ENCODE results near the gene APLN. TPM values are rescaled to one million over a fixed set of nuclear protein-coding genes. Genes with fewer than 3 reads are reported as not detected.

Gene APLN
- total RNA-seq, 3 donors from 2014 or later = 0.29 to 0.43 (median 0.41) TPM

GRCh38 chrX:129693354-129693753, 38.6 kb upstream of the APLN start:
- ATAC-seq = no peak

GRCh38 chrX:129690435-129690834, 35.7 kb upstream of the APLN start:
- Histone ChIP-seq H3K4me3 (no peak overlapping the region), H3K4me1 (ENCODE audit: low read depth) (no peaks in the 10 kb centered on the region), H3K9me3 (no peaks in the 10 kb centered on the region), H3K36me3 (ENCODE audit: low read depth) (no peaks in the 10 kb centered on the region)
- intact Hi-C loops (cut with DNase I, micrococcal nuclease) = no loop called here
- DNase-seq = no peak
- no peak for TF ChIP-seq CTCF (IDR thresholded peaks at IDR 0.05)
- no peak for ATAC-seq

More at GRCh38 chrX:129693354-129693753, 38.6 kb upstream of the APLN start:
- H3K4me3 ChIP-seq = no peak overlapping the region
- no peak for TF ChIP-seq CTCF (IDR thresholded peaks at IDR 0.05)
- H3K36me3 ChIP-seq (ENCODE audit: low read depth) = no peaks in the 10 kb centered on the region
- H3K9me3 ChIP-seq = no peaks in the 10 kb centered on the region
- no peaks in the 10 kb centered on the region for H3K4me1 ChIP-seq (ENCODE audit: low read depth)
- no peak for DNase-seq
- intact Hi-C loops (cut with DNase I, micrococcal nuclease) = no loop called here

GRCh38 chrX:129689796-129690195, 35.0 kb upstream of the APLN start:
- no peaks in the 10 kb centered on the region for H3K36me3 ChIP-seq (ENCODE audit: low read depth)
- ATAC-seq (no peak), DNase-seq (no peak)
- intact Hi-C loops (cut with DNase I, micrococcal nuclease) = no loop called here
- H3K4me1 ChIP-seq (ENCODE audit: low read depth) = no peaks in the 10 kb centered on the region
- no peak overlapping the region for H3K4me3 ChIP-seq
- no peak for TF ChIP-seq CTCF (IDR thresholded peaks at IDR 0.05)
- no peaks in the 10 kb centered on the region for H3K9me3 ChIP-seq

GRCh38 chrX:129688097-129688496, 33.3 kb upstream of the APLN start:
- Histone ChIP-seq H3K4me3 (no peak overlapping the region), H3K4me1 (ENCODE audit: low read depth) (no peaks in the 10 kb centered on the region), H3K9me3 (no peaks in the 10 kb centered on the region), H3K36me3 (ENCODE audit: low read depth) (no peaks in the 10 kb centered on the region)
- TF ChIP-seq CTCF (IDR thresholded peaks at IDR 0.05) = no peak
- intact Hi-C loops (cut with DNase I, micrococcal nuclease) = no loop called here
- ATAC-seq = no peak
- no peak for DNase-seq

GRCh38 chrX:129686422-129686948, 31.7 kb upstream of the APLN start:
- ATAC-seq (no peak), DNase-seq (no peak)
- TF ChIP-seq CTCF (IDR thresholded peaks at IDR 0.05) = no peak
- H3K4me1 ChIP-seq (ENCODE audit: low read depth) = no peaks in the 10 kb centered on the region
- no peak overlapping the region for H3K4me3 ChIP-seq
- no peaks in the 10 kb centered on the region for H3K9me3 ChIP-seq
- intact Hi-C loops (cut with DNase I, micrococcal nuclease) = no loop called here
- no peaks in the 10 kb centered on the region for H3K36me3 ChIP-seq (ENCODE audit: low read depth)

GRCh38 chrX:129682979-129683378, 28.2 kb upstream of the APLN start:
- ATAC-seq (no peak), DNase-seq (no peak)
- TF ChIP-seq CTCF (IDR thresholded peaks at IDR 0.05) = no peak
- Histone ChIP-seq H3K4me1 (ENCODE audit: low read depth) (peaks cover 5% of the 10 kb centered on the region), H3K9me3 (no peaks in the 10 kb centered on the region), H3K36me3 (ENCODE audit: low read depth) (no peaks in the 10 kb centered on the region), H3K4me3 (no peak overlapping the region)
- intact Hi-C loops (cut with DNase I, micrococcal nuclease) = no loop called here
